GM12878 (cell line): ENCODE results near the gene TAPBP. TPM values are rescaled to one million over a fixed set of nuclear protein-coding genes. Genes with fewer than 3 reads are reported as not detected.

ENCODE experiments used
- ATAC-seq: fragments of 200-7000 bp; cut with Tn5 transposase; 3 replicates; pipeline ENCODE4 v1.9.1; 2020; ENCODE audit warnings: mild to moderate bottlenecking, moderate library complexity
- BruUV-seq: library from RNA; stranded (reverse); fragments of 400-500 nt; replicated peaks from 2 replicates; lab custom pipeline; 2021; lab: Mats Ljungman, UMichigan
- CTCF ChIA-PET: fragments of 300-600 bp; sonication (Branson Sonifier 250); formaldehyde crosslinking; extraction: SDS; loops from one replicate; lab custom pipeline; 2021; ENCODE audit warnings: inconsistent platforms; lab: Yijun Ruan, JAX
- POLR2A ChIA-PET: fragments of 350-600 bp; formaldehyde crosslinking; extraction: SDS; loops from one replicate; lab custom pipeline; 2021; ENCODE audit warnings: inconsistent platforms; lab: Charles Lee
- RAD21 ChIA-PET: fragments of 300-600 bp; sonication (Branson Sonifier 250); formaldehyde crosslinking; loops from one replicate; lab custom pipeline; 2023; ENCODE audit warnings: antibody characterized with exemption; ENCODE audit not compliant: unreplicated experiment; lab: Charles Lee
- SMC1A ChIA-PET: fragments of 300-600 bp; sonication (Branson Sonifier 250); formaldehyde crosslinking; loops from one replicate; lab custom pipeline; 2023; ENCODE audit not compliant: unreplicated experiment, uncharacterized antibody; lab: Charles Lee
- DNase-seq: peaks from one replicate; pipeline ENCODE4 v3.0.0-alpha.2; 2011; ENCODE audit warnings: low read depth, low spot score
- FAIRE-seq: peaks from 3 replicates; lab custom pipeline; 2011; peaks lifted over from hg19 to GRCh38; lab: Jason Lieb, UNC
- H2AFZ ChIP-seq: 2 replicates; pipeline ENCODE4 v1.6.0; 2011; ENCODE audit warnings: low read depth, low read length, control low read depth; ENCODE audit not compliant: control insufficient read depth
- H3K27ac ChIP-seq: 2 replicates; pipeline ENCODE4 v1.5.1; 2011; ENCODE audit warnings: control low read depth; ENCODE audit not compliant: control insufficient read depth, insufficient read depth
- H3K27me3 ChIP-seq, 2 experiments: replicated peaks in 1 of 2; 2 replicates each; pipeline versions ENCODE4 v1.6.0 to v1.6.1; 2011; ENCODE audit warnings: low read length in 1 of 2; ENCODE audit not compliant: control insufficient read depth in 2 of 2, insufficient read depth in 2 of 2
- H3K36me3 ChIP-seq, 2 experiments: 2 replicates each; pipeline ENCODE4 v1.5.1; 2011; ENCODE audit warnings: low read length in 1 of 2; ENCODE audit not compliant: control insufficient read depth in 2 of 2, insufficient read depth in 2 of 2
- H3K4me1 ChIP-seq: 2 replicates; pipeline ENCODE4 v1.6.1; 2011; ENCODE audit warnings: mild to moderate bottlenecking, low read length, moderate library complexity, mixed read lengths; ENCODE audit not compliant: control insufficient read depth, insufficient read depth
- H3K4me2 ChIP-seq: 2 replicates; pipeline ENCODE4 v1.6.0; 2011; ENCODE audit warnings: control low read depth; ENCODE audit not compliant: control insufficient read depth, insufficient read depth
- H3K4me3 ChIP-seq: fragments of 200-600 bp; sonication (generic); 2 replicates; pipeline ENCODE4 v1.5.1; 2016
- H3K79me2 ChIP-seq: 2 replicates; pipeline ENCODE4 v1.6.0; 2011; ENCODE audit warnings: low read length; ENCODE audit not compliant: control insufficient read depth, insufficient read depth
- H3K9ac ChIP-seq: 2 replicates; pipeline ENCODE4 v1.8.0; 2011; ENCODE audit warnings: low read length, control low read depth, mixed read lengths; ENCODE audit not compliant: control insufficient read depth, insufficient read depth
- H3K9me3 ChIP-seq: replicated peaks from 3 replicates; pipeline ENCODE4 v1.5.1; 2011; ENCODE audit warnings: mild to moderate bottlenecking, low read length; ENCODE audit not compliant: control insufficient read depth, insufficient read depth
- H4K20me1 ChIP-seq: 2 replicates; pipeline ENCODE4 v1.6.0; 2011; ENCODE audit not compliant: control insufficient read depth, insufficient read depth
- BRCA1 ChIP-seq: IDR thresholded peaks from 2 replicates; pipeline ENCODE4 v1.6.1; 2011; ENCODE audit warnings: low read depth, low read length, improper control_type of control experiment
- DPF2 ChIP-seq: fragments of 450-650 bp; IDR thresholded peaks from 2 replicates; pipeline ENCODE4 v1.6.1; 2017; ENCODE audit warnings: mild to moderate bottlenecking
- ELK1 ChIP-seq: IDR thresholded peaks from 2 replicates; pipeline ENCODE4 v1.6.1; 2012; ENCODE audit warnings: low read depth, low read length, improper control_type of control experiment
- GATAD2B ChIP-seq: fragments of 450-650 bp; conservative IDR thresholded peaks from 2 replicates; pipeline ENCODE4 v1.6.1; 2017; ENCODE audit warnings: low read depth, mild to moderate bottlenecking, moderate library complexity
- KLF5 ChIP-seq: fragments of 450-650 bp; IDR thresholded peaks from 2 replicates; pipeline ENCODE4 v1.6.1; 2014; ENCODE audit warnings: mild to moderate bottlenecking; ENCODE audit not compliant: partially characterized antibody
- MAX ChIP-seq: IDR thresholded peaks from 2 replicates; pipeline ENCODE4 v1.6.1; 2012; ENCODE audit warnings: low read depth, low read length, improper control_type of control experiment
- MEF2B ChIP-seq: fragments of 450-650 bp; IDR thresholded peaks from 2 replicates; pipeline ENCODE4 v1.6.1; 2018; ENCODE audit warnings: mild to moderate bottlenecking, moderate library complexity; ENCODE audit not compliant: partially characterized antibody, poor library complexity, severe bottlenecking
- MLLT1 ChIP-seq: fragments of 450-650 bp; IDR thresholded peaks from 2 replicates; pipeline ENCODE4 v1.6.1; 2016; ENCODE audit warnings: mild to moderate bottlenecking
- ZBTB33 ChIP-seq: fragments of 450-650 bp; IDR thresholded peaks from 2 replicates; pipeline ENCODE4 v1.6.1; 2017; ENCODE audit warnings: mild to moderate bottlenecking
- ZNF592 ChIP-seq: fragments of 450-650 bp; IDR thresholded peaks from 2 replicates; pipeline ENCODE4 v1.6.1; 2017; ENCODE audit warnings: mild to moderate bottlenecking, moderate library complexity
- ZNF622 ChIP-seq: fragments of 450-650 bp; IDR thresholded peaks from 2 replicates; pipeline ENCODE4 v1.6.1; 2017; ENCODE audit warnings: mild to moderate bottlenecking, inconsistent platforms
- WGBS: methylation state at CpG from one replicate; pipeline ENCODE4 v1.1.6; 2016; ENCODE audit warnings: low lambda C conversion rate; ENCODE audit not compliant: insufficient replicate concordance, insufficient coverage; ENCODE audit errors: missing lambda C conversion rate; 5-methylcytosine and 5-hydroxymethylcytosine counted together
- in situ Hi-C: fragments of 300-500 bp; cut with MboI; formaldehyde crosslinking; loops from 9 replicates; pipeline ENCODE4 v1.14.3; 2018; ENCODE audit warnings: mixed read lengths
- intact Hi-C: fragments of 100-400 bp; cut with micrococcal nuclease; formaldehyde crosslinking; loops from one replicate; pipeline ENCODE4 v1.14.2; 2022; ENCODE audit not compliant: unreplicated experiment
- polyA plus RNA-seq, 11 experiments: library from polyadenylated mRNA; depleted of rRNA in 4 of 11; unstranded in 6 of 11; stranded (reverse) in 5 of 11; fragments of >200 nt; fragmentation: Nextera tagmentation in 4 of 11; fragmentation: Illumina TruSeq in 1 of 11; extraction: Ambion mirVana in 4 of 11; extraction: Trizol in 1 of 11; gene quantifications; 1 replicate in 1 of 11; 2 replicates in 10 of 11; pipeline versions ENCODE4 v1.2.1 to v1.2.3, GENCODE V29; 2011 to 2016; ENCODE audit warnings: inconsistent platforms in 2 of 11, missing spikeins in 2 of 11, low read depth in 1 of 11
- total RNA-seq, 4 experiments: library from RNA; depleted of rRNA in 3 of 4; stranded (reverse); fragments of >200 nt in 3 of 4; fragmentation: Illumina TruSeq in 1 of 4; extraction: Trizol in 1 of 4; gene quantifications; 2 replicates each; pipeline versions ENCODE4 v1.2.1 to v1.2.3, GENCODE V29; 2013 to 2021

The TAPBP gene
- total and polyA plus RNA-seq, 10 of the 15 experiments (the other 5 are each of a cell fraction or from before 2014, with no cell fraction given) = 14.6 to 210 (median 78.1) TPM

- TF ChIP-seq MLLT1 = no peak
Measured at GRCh38 chr6:33297406-33297955, 16.4 kb downstream of the TAPBP start (continued).

- Histone ChIP-seq H2AFZ (no peak overlapping the region), H3K4me1 (peaks cover 11% of the 10 kb centered on the region), H4K20me1 (no peaks in the 10 kb centered on the region), H3K79me2 (peaks cover 4% of the 10 kb centered on the region; the same call in 1 of the 2 replicates), H3K36me3 (peaks cover 0 to 12% of the 10 kb centered on the region in 2 experiments; a peak in 3 of 4 replicates), H3K4me2 (peak overlapping the region; percentile 93), H3K9me3 (no peaks in the 10 kb centered on the region), H3K27me3 (no peaks in the 10 kb centered on the region), H3K27ac (no peak overlapping the region), H3K4me3 (peak overlapping the region; percentile 100; the same call in 1 of the 2 replicates), H3K9ac (no peak overlapping the region)
- ATAC-seq (no peak), FAIRE-seq (no peak), DNase-seq (no peak)
- 94% methylated on average over 12 of the region's 12 CpGs for WGBS
- in situ Hi-C loops (no loop called here), intact Hi-C loops (no loop called here)
- POLR2A ChIA-PET = interaction anchor here (0.6 to 3.4 kb wide), 8 partner anchors 8 to 272 kb away, joined by 3 to 41 read pairs (median 4); partner anchors contain the start of genes B3GALT4, PFDN6, RPS18 and TAPBP
- RAD21 ChIA-PET = interaction anchor here (0.7 to 1.0 kb wide), 4 partner anchors 15 to 212 kb away, joined by 3 to 4 read pairs (median 3); partner anchors contain the start of gene ZBTB22
- CTCF ChIA-PET = interaction anchor here (1.0 to 4.5 kb wide), 3 partner anchors 20 to 99 kb away, joined by 3 to 30 read pairs (median 4); partner anchors contain the start of genes B3GALT4, RPS18 and VPS52
- BruUV-seq = no TSS peak
- SMC1A ChIA-PET = interaction anchor here (0.7 to 2.1 kb wide), 5 partner anchors 8 to 21 kb away, joined by 3 to 13 read pairs (median 7); partner anchors contain the start of genes B3GALT4, PFDN6, TAPBP and WDR46
- TF ChIP-seq GATAD2B = no peak
- no peak for TF ChIP-seq ZNF622
- TF ChIP-seq MAX = no peak
- no peak for TF ChIP-seq ELK1
- TF ChIP-seq MEF2B = no peak
- no peak for TF ChIP-seq ZNF592
- no peak for TF ChIP-seq DPF2
- TF ChIP-seq BRCA1 = no peak
- no peak for TF ChIP-seq KLF5
- no peak for TF ChIP-seq ZBTB33
Measured at GRCh38 chr6:33296797-33297405, 17.0 kb downstream of the TAPBP start.
